H1 (cell line): ENCODE results near the gene ACTR1A.

Source experiments
- POLR2AphosphoS5 ChIP-seq: IDR thresholded peaks from 2 replicates; pipeline ENCODE4 v1.6.1; 2011; ENCODE audit warnings: low read depth, low read length
- TF ChIP-seq, protein P1 (sequence below), 3 experiments: IDR thresholded peaks; 1 replicate in 2 of 3; 2 replicates in 1 of 3; pipeline versions ENCODE4 v1.5.1 to v1.6.1; 2011; ENCODE audit warnings: low read length in 3 of 3, mild to moderate bottlenecking in 3 of 3, inconsistent platforms in 2 of 3, low read depth in 1 of 3, moderate library complexity in 1 of 3; ENCODE audit not compliant: insufficient read depth in 1 of 3; ENCODE audit errors: control extremely low read depth in 1 of 3
- TF ChIP-seq, protein P2 (sequence below): IDR thresholded peaks from 2 replicates; pipeline ENCODE4 v1.6.1; 2012; ENCODE audit warnings: inconsistent platforms

DNA sequence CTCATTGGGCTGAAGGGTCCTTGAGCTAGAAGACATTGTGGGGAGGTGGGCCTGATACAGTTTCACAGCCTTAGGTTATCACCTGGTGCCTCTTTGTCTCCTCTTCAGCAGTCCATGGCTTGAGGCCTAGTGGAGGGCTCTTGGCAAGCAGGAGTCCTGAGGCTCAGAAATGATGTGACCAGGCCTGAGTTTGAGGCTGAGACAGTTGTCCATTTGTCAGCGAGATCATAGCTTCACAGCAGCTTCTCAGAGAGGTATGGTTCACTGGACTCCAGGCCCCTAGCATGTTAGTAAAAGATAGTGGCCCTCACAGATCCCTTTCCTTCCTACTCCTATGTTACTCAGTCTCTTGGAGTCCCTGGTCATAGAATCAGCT is 20.4 kb upstream of the ACTR1A start:
- no peak for TF ChIP-seq POLR2AphosphoS5
- TF ChIP-seq, protein P1, sequence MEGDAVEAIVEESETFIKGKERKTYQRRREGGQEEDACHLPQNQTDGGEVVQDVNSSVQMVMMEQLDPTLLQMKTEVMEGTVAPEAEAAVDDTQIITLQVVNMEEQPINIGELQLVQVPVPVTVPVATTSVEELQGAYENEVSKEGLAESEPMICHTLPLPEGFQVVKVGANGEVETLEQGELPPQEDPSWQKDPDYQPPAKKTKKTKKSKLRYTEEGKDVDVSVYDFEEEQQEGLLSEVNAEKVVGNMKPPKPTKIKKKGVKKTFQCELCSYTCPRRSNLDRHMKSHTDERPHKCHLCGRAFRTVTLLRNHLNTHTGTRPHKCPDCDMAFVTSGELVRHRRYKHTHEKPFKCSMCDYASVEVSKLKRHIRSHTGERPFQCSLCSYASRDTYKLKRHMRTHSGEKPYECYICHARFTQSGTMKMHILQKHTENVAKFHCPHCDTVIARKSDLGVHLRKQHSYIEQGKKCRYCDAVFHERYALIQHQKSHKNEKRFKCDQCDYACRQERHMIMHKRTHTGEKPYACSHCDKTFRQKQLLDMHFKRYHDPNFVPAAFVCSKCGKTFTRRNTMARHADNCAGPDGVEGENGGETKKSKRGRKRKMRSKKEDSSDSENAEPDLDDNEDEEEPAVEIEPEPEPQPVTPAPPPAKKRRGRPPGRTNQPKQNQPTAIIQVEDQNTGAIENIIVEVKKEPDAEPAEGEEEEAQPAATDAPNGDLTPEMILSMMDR (IDR thresholded peaks at IDR 0.05; ENCODE audit: control extremely low read depth in 1 of 3, insufficient read depth in 1 of 3, low read depth in 1 of 3, low read length in 3 of 3): no peak
- TF ChIP-seq, protein P2, sequence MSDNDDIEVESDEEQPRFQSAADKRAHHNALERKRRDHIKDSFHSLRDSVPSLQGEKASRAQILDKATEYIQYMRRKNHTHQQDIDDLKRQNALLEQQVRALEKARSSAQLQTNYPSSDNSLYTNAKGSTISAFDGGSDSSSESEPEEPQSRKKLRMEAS: no peak
